ENCODE results near the gene FBXO21.

The FBXO21 gene

DNA sequence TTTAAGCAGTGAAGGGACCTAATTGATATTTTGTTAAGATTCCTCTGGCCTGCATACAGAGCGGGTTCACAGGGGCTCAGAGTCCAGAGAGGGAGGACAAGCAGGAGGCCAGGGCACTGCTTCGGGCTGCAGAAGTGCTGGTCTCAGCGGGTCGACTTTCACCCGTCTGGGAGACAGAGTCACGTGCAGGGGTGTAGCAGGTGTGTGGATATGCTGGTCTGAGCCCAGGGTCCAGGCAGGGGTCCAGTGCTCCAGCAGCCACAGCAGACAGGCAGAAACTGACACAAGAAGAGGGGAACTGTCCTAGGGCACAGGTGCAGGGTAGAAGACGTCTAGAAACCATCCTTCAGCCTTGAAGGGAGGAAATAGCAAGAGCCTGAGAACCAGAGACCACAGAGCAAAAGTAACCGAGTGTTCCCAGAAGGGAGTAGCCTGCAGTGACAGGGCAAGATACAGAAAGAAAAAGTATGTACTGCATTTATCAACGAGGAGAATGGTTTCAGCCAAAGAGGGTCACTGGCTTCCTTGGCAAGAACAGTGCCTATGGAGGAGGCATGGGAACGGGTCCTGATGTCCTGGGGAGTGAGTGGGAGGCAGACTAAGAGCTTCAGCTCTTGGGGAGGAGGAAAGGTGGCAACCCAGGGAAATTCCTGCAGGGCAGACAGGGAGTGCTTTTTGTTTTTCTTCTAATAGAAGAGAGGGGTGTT lies 28.7 kb downstream of the FBXO21 start:
- no peak for ATAC-seq
- TF ChIP-seq CSDC2 (CRISPR knock-in tag; IDR thresholded peaks at IDR 0.05) (no peak), ZFP3 (CRISPR knock-in tag; IDR thresholded peaks at IDR 0.05) (no peak), ESRRG (CRISPR knock-in tag; IDR thresholded peaks at IDR 0.05) (no peak), GLIS3 (CRISPR knock-in tag; IDR thresholded peaks at IDR 0.05) (no peak), ZNF70 (CRISPR knock-in tag; IDR thresholded peaks at IDR 0.05) (no peak), ZNF8 (CRISPR knock-in tag; IDR thresholded peaks at IDR 0.05) (no peak), TCF4 (CRISPR knock-in tag; IDR thresholded peaks at IDR 0.05; ENCODE audit: borderline replicate concordance) (no peak), TSHZ2 (CRISPR knock-in tag; IDR thresholded peaks at IDR 0.05) (no peak), RARB (CRISPR knock-in tag; IDR thresholded peaks at IDR 0.05) (no peak), SNAI2 (CRISPR knock-in tag; IDR thresholded peaks at IDR 0.05) (no peak), PATZ1 (CRISPR knock-in tag; IDR thresholded peaks at IDR 0.05; ENCODE audit: borderline replicate concordance) (no peak)
- TF ChIP-seq, protein P1, sequence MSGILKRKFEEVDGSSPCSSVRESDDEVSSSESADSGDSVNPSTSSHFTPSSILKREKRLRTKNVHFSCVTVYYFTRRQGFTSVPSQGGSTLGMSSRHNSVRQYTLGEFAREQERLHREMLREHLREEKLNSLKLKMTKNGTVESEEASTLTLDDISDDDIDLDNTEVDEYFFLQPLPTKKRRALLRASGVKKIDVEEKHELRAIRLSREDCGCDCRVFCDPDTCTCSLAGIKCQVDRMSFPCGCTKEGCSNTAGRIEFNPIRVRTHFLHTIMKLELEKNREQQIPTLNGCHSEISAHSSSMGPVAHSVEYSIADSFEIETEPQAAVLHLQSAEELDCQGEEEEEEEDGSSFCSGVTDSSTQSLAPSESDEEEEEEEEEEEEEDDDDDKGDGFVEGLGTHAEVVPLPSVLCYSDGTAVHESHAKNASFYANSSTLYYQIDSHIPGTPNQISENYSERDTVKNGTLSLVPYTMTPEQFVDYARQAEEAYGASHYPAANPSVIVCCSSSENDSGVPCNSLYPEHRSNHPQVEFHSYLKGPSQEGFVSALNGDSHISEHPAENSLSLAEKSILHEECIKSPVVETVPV (CRISPR knock-in tag; IDR thresholded peaks at IDR 0.05): no peak

DNA sequence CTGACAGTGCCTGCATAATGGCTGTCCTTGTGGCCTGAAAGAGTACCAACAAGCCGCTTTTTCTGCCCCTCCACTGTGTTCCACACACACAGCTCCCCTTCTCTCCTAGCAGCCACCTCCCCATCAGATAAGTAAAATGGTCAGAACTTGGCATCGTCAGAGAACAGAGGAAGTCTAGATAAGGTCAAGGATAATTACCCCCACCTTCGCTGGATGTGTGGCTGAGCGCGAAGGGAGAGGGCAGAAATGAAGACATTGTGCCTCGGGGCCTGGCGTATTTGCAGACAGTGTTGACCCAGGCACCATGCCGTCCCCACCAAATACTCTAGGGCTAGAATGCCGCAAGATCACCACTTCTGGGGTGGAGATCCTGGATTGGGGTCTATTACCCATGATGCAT lies 30.6 kb downstream of the FBXO21 start:
- no peak for TF ChIP-seq ESRRG (CRISPR knock-in tag; IDR thresholded peaks at IDR 0.05)
- no peak for TF ChIP-seq TCF4 (CRISPR knock-in tag; IDR thresholded peaks at IDR 0.05; ENCODE audit: borderline replicate concordance)
- no peak for TF ChIP-seq GLIS3 (CRISPR knock-in tag; IDR thresholded peaks at IDR 0.05)
- no peak for ATAC-seq

DNA sequence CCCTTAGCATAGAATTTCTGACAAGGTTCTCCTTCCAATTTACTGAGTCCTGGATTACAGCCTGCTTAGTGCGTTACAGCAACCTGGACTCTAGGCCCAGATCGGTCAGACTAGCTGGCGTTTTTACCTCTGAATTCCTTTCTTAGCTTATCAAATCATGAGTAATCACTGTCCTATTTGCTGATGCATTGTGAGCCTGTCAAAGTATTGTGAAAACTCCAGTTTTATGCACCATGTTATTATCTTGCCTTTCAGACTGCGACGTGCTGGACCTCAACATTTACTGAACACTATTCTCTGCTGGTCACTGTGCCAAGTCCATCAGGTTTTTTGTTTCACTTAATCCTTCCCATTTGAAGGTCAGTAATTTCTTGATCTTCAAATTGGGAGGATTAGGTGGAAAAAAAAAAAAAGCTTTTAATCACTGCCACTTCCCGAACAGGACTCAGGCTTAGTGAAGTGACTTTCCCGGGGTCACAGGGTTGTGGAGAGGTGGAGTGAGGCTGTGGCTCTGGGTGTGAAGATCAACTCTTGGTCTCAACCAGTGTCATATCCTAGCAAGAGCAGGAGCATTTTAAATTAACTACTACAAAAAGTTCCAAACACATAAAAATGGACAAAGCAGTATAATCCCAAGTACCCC lies 31.2 kb downstream of the FBXO21 start:
- ATAC-seq: no peak
- TF ChIP-seq PPARA (CRISPR knock-in tag; IDR thresholded peaks at IDR 0.05; ENCODE audit: borderline replicate concordance) (no peak), ARNTL (CRISPR knock-in tag; IDR thresholded peaks at IDR 0.05; ENCODE audit: borderline replicate concordance, low read depth) (no peak), RARB (CRISPR knock-in tag; IDR thresholded peaks at IDR 0.05) (no peak), ZFP30 (CRISPR knock-in tag; IDR thresholded peaks at IDR 0.05) (no peak), ZNF565 (CRISPR knock-in tag; conservative IDR thresholded peaks at IDR 0.05; ENCODE audit: low read depth) (no peak), ZNF8 (CRISPR knock-in tag; IDR thresholded peaks at IDR 0.05) (no peak), OSR1 (CRISPR knock-in tag; IDR thresholded peaks at IDR 0.05) (no peak), TOX (CRISPR knock-in tag; IDR thresholded peaks at IDR 0.05; ENCODE audit: borderline replicate concordance) (no peak), TSHZ2 (CRISPR knock-in tag; IDR thresholded peaks at IDR 0.05) (no peak), GLIS3 (CRISPR knock-in tag; IDR thresholded peaks at IDR 0.05) (no peak), BACH2 (CRISPR knock-in tag; IDR thresholded peaks at IDR 0.05; ENCODE audit: borderline replicate concordance) (no peak), PATZ1 (CRISPR knock-in tag; IDR thresholded peaks at IDR 0.05; ENCODE audit: borderline replicate concordance) (no peak), TCF4 (CRISPR knock-in tag; IDR thresholded peaks at IDR 0.05; ENCODE audit: borderline replicate concordance) (no peak), ISL1 (CRISPR knock-in tag; IDR thresholded peaks at IDR 0.05) (no peak)
- TF ChIP-seq, protein P1 (CRISPR knock-in tag; IDR thresholded peaks at IDR 0.05): no peak

All from SK-N-SH treated with all-trans-retinoic acid at 6 μM for 48 hours (cell line).